ENCODE data around the gene MYB. TPM values are rescaled to one million over a fixed set of nuclear protein-coding genes. Genes with fewer than 3 reads are reported as not detected.

Gene MYB
- total RNA-seq, 4 donors from 2014 or later, result 0.50 to 0.96 (median 0.56) TPM; not detected in 1

GRCh38 chr6:135191508-135192255 lies 10.6 kb downstream of the MYB start:
- TF ChIP-seq CTCF (IDR thresholded peaks at IDR 0.05), result no peak
- no peak for DNase-seq (ENCODE audit: low spot score)
- no peak for ATAC-seq (ENCODE audit: low FRiP score)

- no peak for TF ChIP-seq CTCF (IDR thresholded peaks at IDR 0.05)
- ATAC-seq (ENCODE audit: low FRiP score) (no peak), DNase-seq (ENCODE audit: low spot score) (no peak)
Measured at GRCh38 chr6:135192256-135193174, 11.4 kb downstream of the MYB start.

- DNase-seq (ENCODE audit: low spot score) (no peak), ATAC-seq (ENCODE audit: low FRiP score) (no peak)
- no peak for TF ChIP-seq CTCF (IDR thresholded peaks at IDR 0.05)
Measured at GRCh38 chr6:135193221-135193620, 12.1 kb downstream of the MYB start.

GRCh38 chr6:135195041-135195440 lies 13.9 kb downstream of the MYB start:
- TF ChIP-seq CTCF (IDR thresholded peaks at IDR 0.05), result no peak
- no peak for ATAC-seq (ENCODE audit: low FRiP score)
- DNase-seq (ENCODE audit: low spot score), result no peak

GRCh38 chr6:135195522-135195921 lies 14.4 kb downstream of the MYB start:
- no peak for ATAC-seq (ENCODE audit: low FRiP score)
- DNase-seq (ENCODE audit: low spot score), result no peak
- TF ChIP-seq CTCF (IDR thresholded peaks at IDR 0.05), result no peak

GRCh38 chr6:135196739-135197510 lies 15.8 kb downstream of the MYB start:
- DNase-seq (ENCODE audit: low spot score), result no peak
- ATAC-seq (ENCODE audit: low FRiP score), result no peak
- no peak for TF ChIP-seq CTCF (IDR thresholded peaks at IDR 0.05)

Data from omental fat pad (tissue), 4 donors.